Natural killer cell (primary cell): ENCODE measurements around the gene SLC25A13. TPM values are rescaled to one million over a fixed set of nuclear protein-coding genes. Genes with fewer than 3 reads are reported as not detected.

Experiments used
- ATAC-seq, 3 donors: fragments of 150-1000 bp in 2 of 3; fragments of 200-7000 bp in 1 of 3; cut with Tn5 transposase; 1 replicate in 1 of 3; 2 replicates in 2 of 3; pipeline ENCODE4 v1.10.0; 2021; ENCODE audit warnings: mild to moderate bottlenecking in 2 of 3, moderate library complexity in 2 of 3
- DNase-seq, 2 donors: peaks; one replicate each; pipeline versions ENCODE4 v3.0.0 to v3.0.0-alpha.2; 2013 to 2021; ENCODE audit warnings: mixed read lengths in 1 of 2
- H3K27ac ChIP-seq: one replicate; pipeline ENCODE4 v1.5.1; 2013; ENCODE audit warnings: mild to moderate bottlenecking, low read length
- H3K27me3 ChIP-seq: one replicate; pipeline ENCODE4 v1.6.1; 2013; ENCODE audit warnings: low read length; ENCODE audit not compliant: control insufficient read depth, insufficient read depth
- H3K36me3 ChIP-seq: one replicate; pipeline ENCODE4 v1.6.1; 2013; ENCODE audit warnings: low read length; ENCODE audit not compliant: control insufficient read depth, insufficient read depth
- H3K4me1 ChIP-seq: one replicate; pipeline ENCODE4 v1.6.1; 2013; ENCODE audit warnings: low read length; ENCODE audit not compliant: control insufficient read depth, insufficient read depth
- H3K4me3 ChIP-seq: one replicate; pipeline ENCODE4 v1.5.1; 2013; ENCODE audit warnings: low read length
- H3K9me3 ChIP-seq: one replicate; pipeline ENCODE4 v1.6.1; 2013; ENCODE audit warnings: low read length; ENCODE audit not compliant: control insufficient read depth, insufficient read depth
- H3K27ac Mint-ChIP-seq, 2 donors: one replicate each; pipeline ENCODE4 v1.8.0; 2022; ENCODE audit warnings: mild to moderate bottlenecking in 2 of 2, mixed read lengths in 2 of 2, moderate library complexity in 1 of 2
- H3K27me3 Mint-ChIP-seq, 2 donors: one replicate each; pipeline ENCODE4 v1.8.0; 2022; ENCODE audit warnings: low read depth in 2 of 2, mixed read lengths in 2 of 2
- H3K36me3 Mint-ChIP-seq: one replicate; pipeline ENCODE4 v1.8.0; 2022; ENCODE audit warnings: mixed read lengths
- H3K4me1 Mint-ChIP-seq, 2 donors: one replicate each; pipeline ENCODE4 v1.8.0; 2022; ENCODE audit warnings: mixed read lengths in 2 of 2
- H3K4me3 Mint-ChIP-seq: one replicate; pipeline ENCODE4 v1.8.0; 2022; ENCODE audit warnings: mild to moderate bottlenecking, moderate library complexity, mixed read lengths
- H3K9me3 Mint-ChIP-seq, 2 donors: one replicate each; pipeline ENCODE4 v1.8.0; 2022; ENCODE audit warnings: mixed read lengths in 2 of 2
- WGBS: methylation state at CpG from one replicate; pipeline ENCODE4 v1.1.7; 2013; ENCODE audit warnings: missing lambda C conversion rate; ENCODE audit not compliant: insufficient coverage; 5-methylcytosine and 5-hydroxymethylcytosine counted together
- intact Hi-C: fragments of 100-400 bp; cut with micrococcal nuclease; formaldehyde crosslinking; loops from one replicate; pipeline ENCODE4 v1.14.2; 2022
- total RNA-seq, 4 donors: library from RNA; stranded (reverse); fragments of 120-200 nt in 1 of 4; gene quantifications; one replicate each; pipeline versions ENCODE4 v1.2.3 to v1.2.4, GENCODE V29; 2013 to 2022
- TF ChIP-seq, protein P1 (sequence below): fragments of 200-600 bp; IDR thresholded peaks from one replicate; pipeline ENCODE4 v1.8.0; 2022; ENCODE audit warnings: antibody characterized with exemption

Gene SLC25A13
- total RNA-seq, 3 donors from 2014 or later (not counting 1 experiment from before 2014, with no cell fraction given): 16.9 to 20.8 (median 20.5) TPM

DNA sequence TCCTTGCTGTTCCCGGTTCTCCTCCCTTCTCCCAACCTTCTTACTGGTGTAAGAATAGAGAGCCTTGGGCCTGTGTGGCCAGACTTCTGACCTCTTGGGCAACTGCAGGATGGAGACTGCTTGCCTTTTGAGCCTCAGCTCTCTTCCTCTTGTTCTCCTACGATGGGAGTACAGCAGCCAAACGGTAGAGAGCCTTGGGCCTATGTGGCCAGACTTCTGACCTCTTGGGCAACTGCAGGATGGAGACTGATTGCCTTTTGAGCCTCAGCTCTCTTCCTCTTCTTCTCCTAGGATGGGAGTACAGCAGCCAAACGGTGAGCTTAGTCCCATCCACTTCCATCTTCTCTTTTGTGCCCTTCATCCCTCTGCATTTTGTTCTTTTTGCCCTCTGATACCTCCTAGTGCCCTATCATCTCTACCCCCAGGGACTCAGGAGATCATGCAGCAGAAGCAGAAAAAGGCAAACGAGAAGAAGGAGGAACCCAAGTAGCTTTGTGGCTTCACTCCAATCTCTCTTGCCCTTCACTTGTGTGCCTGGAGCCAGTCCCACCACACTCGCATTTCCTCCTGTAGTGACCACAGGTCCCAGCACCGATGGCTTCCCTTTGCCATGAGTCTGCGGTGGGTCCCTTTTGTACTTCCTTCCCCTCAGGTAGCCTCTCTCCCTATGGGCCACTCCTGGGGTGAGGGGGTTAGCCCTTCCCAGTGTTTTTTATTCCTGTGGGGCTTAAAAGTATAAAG, 15.3 kb downstream of the SLC25A13 start:
- Histone ChIP-seq H3K4me1 (peaks cover 10% of the 10 kb centered on the region), H3K4me3 (no peak overlapping the region), H3K36me3 (no peaks in the 10 kb centered on the region), H3K9me3 (no peaks in the 10 kb centered on the region), H3K27me3 (no peaks in the 10 kb centered on the region), H3K27ac (no peak overlapping the region)
- TF ChIP-seq, protein P1, sequence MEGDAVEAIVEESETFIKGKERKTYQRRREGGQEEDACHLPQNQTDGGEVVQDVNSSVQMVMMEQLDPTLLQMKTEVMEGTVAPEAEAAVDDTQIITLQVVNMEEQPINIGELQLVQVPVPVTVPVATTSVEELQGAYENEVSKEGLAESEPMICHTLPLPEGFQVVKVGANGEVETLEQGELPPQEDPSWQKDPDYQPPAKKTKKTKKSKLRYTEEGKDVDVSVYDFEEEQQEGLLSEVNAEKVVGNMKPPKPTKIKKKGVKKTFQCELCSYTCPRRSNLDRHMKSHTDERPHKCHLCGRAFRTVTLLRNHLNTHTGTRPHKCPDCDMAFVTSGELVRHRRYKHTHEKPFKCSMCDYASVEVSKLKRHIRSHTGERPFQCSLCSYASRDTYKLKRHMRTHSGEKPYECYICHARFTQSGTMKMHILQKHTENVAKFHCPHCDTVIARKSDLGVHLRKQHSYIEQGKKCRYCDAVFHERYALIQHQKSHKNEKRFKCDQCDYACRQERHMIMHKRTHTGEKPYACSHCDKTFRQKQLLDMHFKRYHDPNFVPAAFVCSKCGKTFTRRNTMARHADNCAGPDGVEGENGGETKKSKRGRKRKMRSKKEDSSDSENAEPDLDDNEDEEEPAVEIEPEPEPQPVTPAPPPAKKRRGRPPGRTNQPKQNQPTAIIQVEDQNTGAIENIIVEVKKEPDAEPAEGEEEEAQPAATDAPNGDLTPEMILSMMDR: no peak
- DNase-seq (no peak), ATAC-seq (no peak)
- Mint-ChIP-seq H3K9me3 (no peaks in the 10 kb centered on the region), H3K4me3 (no peak overlapping the region), H3K27me3 (no peaks in the 10 kb centered on the region), H3K4me1 (peaks cover 49 to 59% of the 10 kb centered on the region in 2 donors), H3K27ac (no peak overlapping the region), H3K36me3 (no peaks in the 10 kb centered on the region)
- 58% methylated on average over 7 of the region's 8 CpGs for WGBS
- intact Hi-C loops: no loop called here

DNA sequence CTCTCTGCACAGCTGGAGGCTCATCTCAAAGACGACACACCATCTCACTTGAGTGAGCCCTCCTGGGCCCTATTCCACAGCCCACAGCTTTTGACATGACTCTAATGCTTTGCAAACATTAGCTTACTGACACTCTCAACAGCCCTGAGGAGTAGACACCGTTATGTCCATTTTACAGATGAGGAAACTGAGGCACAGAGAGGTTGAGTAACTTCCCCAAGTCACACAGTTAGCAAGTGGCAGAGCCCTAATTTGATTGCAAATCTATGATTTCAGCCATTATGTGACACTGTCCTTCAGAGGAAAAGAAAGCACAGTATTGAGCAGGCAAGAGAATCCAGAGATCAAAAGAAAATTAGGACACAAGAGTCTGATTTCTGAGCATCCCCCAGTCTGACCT, 16.0 kb downstream of the SLC25A13 start:
- intact Hi-C loops: no loop called here
- peaks cover 43 to 52% of the 10 kb centered on the region in 2 donors for H3K4me1 Mint-ChIP-seq
- H3K4me3 Mint-ChIP-seq: no peak overlapping the region

DNA sequence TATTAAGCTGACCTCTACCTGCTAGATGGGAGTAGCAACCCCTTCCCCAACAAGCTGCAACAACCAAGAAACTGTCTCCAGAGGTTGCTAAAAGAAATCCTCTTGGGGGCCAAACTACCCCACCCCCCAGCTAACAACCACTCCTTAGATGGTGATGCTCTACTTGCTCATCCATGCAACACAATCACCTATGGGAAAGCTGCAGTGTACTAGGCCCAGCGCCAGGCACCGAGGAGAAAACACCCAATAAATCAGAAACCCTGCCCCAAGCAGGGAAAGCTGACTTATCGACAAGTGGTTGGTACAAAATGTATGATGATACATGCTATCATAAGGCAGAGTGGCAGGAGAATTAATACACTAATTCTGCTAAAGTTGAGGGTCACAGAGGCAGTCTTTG, 17.3 kb downstream of the SLC25A13 start:
- TF ChIP-seq, protein P1: no peak
- no peak overlapping the region for H3K27ac ChIP-seq
- H3K4me3 ChIP-seq: no peak overlapping the region
- peaks cover 10% of the 10 kb centered on the region for H3K4me1 ChIP-seq
- Mint-ChIP-seq H3K4me1 (peaks cover 36 to 42% of the 10 kb centered on the region in 2 donors), H3K4me3 (no peak overlapping the region), H3K9me3 (no peaks in the 10 kb centered on the region), H3K27ac (peak overlapping the region in 1 of 2 donors; percentile 12), H3K27me3 (no peaks in the 10 kb centered on the region), H3K36me3 (no peaks in the 10 kb centered on the region)
- 88% methylated on average over 3 of the region's 3 CpGs for WGBS
- no peaks in the 10 kb centered on the region for H3K36me3 ChIP-seq
- H3K27me3 ChIP-seq: no peaks in the 10 kb centered on the region
- ATAC-seq (no peak), DNase-seq (no peak)
- intact Hi-C loops: no loop called here
- H3K9me3 ChIP-seq: no peaks in the 10 kb centered on the region

More for the DNA sequence above, 16.0 kb downstream of the SLC25A13 start:
- Histone ChIP-seq H3K9me3 (no peaks in the 10 kb centered on the region), H3K27me3 (no peaks in the 10 kb centered on the region), H3K4me1 (peaks cover 10% of the 10 kb centered on the region), H3K36me3 (no peaks in the 10 kb centered on the region), H3K4me3 (no peak overlapping the region), H3K27ac (no peak overlapping the region)
- Mint-ChIP-seq H3K9me3 (no peaks in the 10 kb centered on the region), H3K27ac (no peak overlapping the region), H3K27me3 (no peaks in the 10 kb centered on the region), H3K36me3 (no peaks in the 10 kb centered on the region)
- ATAC-seq (no peak), DNase-seq (no peak)
- WGBS: 94% methylated on average over 2 of the region's 2 CpGs
- TF ChIP-seq, protein P1: no peak
